Activated CD4-positive, alpha-beta T cell treated with anti-CD3 and anti-CD28 coated beads, Interleukin-2, amount 50 U/mL, for 16 hours (primary cell): ENCODE results near the gene SERPINE1.
"Not testable (repeated sequence)": the region's sequence is repeated elsewhere in the genome, so short reads cannot be mapped to it uniquely, and the experiment has no call there.

ENCODE experiments used
- DNase-seq: peaks from one replicate; pipeline ENCODE4 v3.0.0-alpha.2; 2020

SERPINE1 gene

DNA sequence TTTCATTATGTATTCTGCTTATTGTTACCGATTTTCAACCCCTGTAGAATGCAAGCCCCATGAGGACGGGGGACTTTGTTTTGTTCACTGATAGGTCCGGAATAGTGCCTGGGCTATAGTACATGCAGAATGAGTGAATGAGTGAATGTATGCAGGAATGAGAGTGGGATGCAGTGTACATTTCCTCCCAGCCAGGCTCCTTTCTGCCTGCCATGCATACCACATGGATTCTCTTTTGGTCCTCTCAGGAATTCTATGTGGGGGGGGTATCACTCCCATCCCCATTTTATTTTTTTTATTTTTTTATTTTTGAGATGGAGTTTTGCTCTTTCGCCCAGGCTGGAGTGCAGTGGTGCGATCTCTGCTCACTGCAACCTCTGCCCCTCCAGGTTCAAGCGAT lies 24.9 kb upstream of the SERPINE1 start:
- DNase-seq: no peak

DNA sequence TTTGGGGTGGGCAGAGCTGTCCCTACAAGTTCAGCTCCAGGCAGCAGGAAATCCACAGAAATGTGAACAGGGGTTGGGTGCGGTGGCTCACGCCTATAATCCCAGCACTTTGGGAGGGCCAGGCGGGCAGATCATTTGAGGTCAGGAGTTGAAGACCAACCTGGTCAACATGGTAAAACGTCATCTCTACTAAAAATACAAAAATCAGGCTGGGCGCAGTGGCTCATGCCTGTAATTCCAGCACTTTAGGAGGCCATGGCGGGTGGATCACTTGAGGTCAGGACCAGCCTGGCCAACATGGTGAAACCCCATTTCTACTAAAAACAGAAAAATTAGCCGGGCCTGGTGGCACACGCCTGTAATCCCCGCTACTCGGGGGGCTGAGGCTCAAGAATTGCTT lies 23.2 kb upstream of the SERPINE1 start:
- not testable (repeated sequence) for DNase-seq

DNA sequence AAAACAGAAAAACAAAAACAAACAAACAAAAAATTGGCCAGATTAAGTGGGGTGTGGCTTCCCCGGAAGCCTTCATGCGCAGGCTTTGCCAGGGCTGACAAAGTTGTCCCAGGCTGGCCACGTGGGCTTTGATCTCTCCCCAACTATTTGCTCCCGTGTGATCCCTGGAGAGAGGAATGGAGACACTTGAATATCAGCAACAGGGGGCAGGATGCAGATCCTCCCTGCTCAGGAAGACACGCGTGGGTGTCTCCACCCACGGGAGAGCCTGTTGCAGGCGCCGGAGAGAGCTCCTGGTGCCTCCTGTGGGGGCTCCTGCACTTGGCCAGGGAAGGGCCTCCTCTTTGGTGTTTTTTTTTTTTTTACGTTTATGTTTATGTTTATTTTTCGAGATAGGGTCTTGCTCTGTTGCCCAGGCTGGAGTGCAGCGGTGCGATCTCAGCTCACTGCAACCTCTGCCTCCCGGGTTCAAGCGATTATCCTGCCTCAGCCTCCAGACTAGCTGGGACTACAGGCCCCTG lies 22.7 kb upstream of the SERPINE1 start:
- DNase-seq: no peak

DNA sequence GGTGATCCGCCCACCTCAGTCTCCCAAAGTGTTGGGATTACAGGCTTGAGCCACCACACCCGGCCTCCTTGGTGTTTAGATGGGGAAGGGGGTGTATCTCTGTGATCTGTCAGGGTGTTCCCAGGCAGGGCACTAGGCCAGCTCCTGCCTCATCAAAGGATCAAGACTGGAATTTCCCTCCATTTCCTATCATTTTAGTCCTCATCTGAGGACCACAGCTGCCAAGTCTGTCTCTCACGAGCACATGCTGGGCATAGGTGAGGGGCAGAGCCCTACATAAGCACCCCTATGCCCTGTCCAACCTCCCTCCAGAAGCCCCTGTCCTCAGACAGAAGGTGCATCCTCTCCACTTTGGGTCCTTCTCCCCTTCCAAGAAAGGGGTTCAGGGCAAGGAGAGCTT lies 22.1 kb upstream of the SERPINE1 start:
- DNase-seq: no peak

DNA sequence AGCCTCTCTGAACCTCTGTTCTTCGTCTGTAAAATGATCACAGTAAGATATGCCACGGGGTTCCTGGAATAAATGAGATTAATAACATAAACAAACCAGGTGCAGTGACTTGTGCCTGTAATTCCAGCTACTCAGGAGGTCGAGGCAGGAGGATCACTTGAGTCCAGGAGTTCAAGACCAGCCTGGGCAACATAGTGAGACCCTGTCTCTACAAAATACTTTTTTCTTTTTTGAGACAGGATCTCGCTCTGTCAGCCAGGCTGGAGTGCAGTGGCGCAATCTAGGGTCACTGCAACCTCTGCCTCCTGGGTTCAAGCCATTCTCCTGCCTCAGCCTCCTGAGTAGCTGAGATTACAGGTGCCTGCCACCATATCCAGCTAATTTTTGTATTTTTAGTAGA lies 21.7 kb upstream of the SERPINE1 start:
- DNase-seq: not testable (repeated sequence)

DNA sequence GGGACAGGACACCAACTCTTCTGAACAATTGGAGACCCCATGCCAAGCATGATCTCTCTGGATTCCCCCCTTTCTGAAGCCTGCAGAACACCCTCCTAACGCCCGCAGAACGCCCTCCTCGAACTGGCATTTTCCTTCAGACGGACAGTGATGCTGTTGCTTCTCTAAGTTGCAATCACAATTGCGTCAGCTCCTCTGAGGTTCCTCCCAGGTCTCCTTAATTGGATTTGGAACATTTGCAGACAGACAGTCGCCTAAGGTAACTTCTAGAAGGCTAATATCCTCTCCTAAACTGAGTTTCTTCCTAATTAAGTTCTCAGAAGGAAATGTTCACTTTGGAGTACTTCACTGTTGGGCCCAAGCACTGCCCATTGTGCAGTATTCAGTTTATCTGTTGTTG lies 20.5 kb upstream of the SERPINE1 start:
- DNase-seq: no peak

DNA sequence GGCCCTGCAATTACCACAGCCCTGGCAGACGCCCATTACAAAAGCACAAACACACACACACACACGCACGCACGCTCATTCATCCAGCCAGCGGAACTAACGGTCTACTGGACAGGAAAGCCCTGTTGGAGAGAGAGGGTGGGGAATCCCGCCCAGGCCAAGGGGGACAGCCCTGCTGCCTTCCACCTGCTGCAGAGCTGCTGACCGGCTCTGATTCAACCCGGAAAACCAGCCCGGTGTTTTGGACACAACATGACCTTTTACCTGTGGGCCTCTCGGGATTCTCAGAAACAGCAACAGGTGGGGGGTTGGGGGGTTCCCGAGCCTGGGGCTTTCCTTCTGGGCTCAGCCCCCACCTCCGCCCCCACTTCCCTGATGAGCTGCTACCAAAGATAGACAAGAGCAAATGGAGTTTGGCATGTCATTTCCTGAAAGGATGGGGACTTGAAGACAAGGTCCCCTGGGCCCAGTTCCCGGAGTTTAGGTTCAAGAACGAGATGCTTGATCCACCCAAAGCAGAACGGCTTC lies 18.5 kb upstream of the SERPINE1 start:
- DNase-seq: no peak

DNA sequence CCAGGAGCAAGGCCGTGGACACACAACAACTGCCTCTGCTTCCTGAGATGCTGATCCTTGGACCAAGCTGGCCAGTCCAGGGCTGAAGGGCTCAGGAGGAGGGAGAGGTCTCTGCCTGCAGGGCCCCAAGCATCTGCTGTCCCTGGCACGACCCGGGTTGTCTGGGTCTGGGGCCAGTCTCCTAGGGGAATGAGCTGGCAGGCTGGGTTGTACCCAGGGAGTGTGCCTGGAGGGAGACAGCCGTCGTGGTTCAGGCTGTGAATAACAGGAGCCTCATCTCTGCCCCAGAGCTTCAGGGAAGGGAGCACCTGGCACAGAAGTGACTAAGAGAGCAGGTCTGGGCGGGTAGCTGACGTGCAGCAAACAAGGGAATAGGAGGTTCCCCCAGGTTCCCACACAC lies 17.9 kb upstream of the SERPINE1 start:
- no peak for DNase-seq

DNA sequence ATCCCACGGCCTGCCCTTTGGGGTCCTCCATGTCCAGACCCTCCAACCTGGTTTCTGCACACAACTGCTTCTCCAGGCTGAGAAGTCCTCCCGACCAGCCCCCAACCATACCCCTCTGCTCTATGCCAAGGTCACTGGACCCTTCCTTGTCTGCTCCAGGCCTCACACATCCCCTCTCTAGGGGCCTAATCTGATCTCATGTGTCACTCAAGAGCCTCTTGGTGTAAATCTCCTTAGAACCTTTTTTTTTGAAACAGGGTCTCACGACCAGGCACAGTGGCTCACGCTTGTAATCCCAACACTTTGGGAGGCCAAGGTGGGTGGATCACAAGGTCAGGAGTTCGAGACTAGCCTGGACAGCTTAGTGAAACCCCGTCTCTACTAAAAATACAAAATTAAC lies 17.5 kb upstream of the SERPINE1 start:
- DNase-seq: no peak

DNA sequence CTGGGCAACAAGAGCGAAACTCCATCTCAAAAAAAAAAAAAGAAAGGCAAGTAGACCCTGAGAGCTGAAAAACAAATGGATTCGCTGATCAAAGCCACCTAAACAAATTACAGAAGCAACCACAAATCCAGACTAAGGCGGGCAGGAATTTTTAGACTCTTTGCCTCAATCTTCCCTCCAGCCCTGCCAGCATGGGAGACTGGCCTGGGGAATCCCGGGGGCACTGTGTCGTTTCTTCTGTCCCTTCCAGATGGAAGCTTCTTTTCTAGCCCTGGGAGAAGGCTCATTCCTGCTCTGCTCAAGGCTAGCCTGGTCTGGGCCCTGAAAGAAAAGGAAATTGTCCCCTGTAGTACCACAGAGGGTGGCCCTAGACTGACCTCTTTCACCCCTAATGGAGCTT lies 15.6 kb upstream of the SERPINE1 start:
- no peak for DNase-seq

DNA sequence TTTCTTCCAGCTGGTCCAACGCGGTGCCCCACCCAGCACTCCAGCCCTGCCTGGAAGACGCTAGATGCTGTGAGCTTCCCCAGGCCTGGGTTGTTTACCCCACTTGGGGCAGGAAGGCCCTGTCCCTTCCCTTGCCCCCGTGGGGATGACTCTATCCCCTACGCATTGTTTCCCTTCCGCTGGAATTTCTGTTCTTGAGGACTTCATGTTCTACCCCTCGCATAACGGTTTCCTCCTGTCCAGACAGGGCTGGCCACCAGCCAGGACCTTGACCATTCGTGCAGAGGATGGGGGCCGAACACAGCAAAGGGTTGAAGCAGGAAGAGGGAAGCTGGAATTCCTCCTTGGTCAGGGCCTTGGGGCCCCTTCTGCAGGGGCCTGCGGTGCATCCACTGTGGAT lies 14.7 kb upstream of the SERPINE1 start:
- no peak for DNase-seq

DNA sequence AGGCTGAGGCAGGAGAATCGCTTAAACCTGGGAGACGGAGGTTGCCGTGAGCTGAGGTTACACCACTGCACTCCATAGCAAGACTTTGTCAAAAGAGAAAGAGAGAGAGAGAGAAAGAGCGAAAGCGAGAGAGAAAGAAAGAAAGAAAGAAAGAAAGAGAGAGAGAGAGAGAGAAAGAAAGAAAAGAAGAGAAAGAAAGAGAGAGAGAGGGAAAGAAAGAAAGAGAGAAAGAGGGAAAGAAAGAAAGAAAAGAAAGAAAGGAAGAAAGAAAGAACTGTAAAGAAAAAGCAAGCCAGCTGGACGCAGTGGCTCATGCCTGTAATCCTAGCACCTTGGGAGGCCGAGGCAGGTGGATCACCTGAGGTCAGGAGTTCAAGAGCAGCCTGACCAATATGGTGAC lies 13.8 kb upstream of the SERPINE1 start:
- DNase-seq: not testable (repeated sequence)

DNA sequence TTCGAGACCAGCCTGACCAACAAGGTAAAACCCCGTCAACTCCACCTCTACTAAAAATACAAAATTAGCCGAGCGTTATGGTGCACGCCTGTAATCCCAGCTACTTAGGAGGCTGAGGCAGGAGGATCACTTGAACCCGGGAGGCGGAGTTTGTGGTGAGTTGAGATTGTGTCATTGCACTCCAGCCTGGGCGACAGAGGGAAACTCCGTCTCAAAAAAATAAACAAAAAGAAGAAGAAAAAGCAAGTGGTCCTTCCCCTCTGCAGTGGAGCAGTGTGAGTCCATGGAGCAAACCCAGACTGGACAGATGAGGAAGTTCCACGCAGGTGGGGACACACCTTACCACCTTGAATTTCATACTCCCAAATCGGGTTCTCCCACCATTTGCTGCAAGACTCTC lies 13.1 kb upstream of the SERPINE1 start:
- DNase-seq: no peak

DNA sequence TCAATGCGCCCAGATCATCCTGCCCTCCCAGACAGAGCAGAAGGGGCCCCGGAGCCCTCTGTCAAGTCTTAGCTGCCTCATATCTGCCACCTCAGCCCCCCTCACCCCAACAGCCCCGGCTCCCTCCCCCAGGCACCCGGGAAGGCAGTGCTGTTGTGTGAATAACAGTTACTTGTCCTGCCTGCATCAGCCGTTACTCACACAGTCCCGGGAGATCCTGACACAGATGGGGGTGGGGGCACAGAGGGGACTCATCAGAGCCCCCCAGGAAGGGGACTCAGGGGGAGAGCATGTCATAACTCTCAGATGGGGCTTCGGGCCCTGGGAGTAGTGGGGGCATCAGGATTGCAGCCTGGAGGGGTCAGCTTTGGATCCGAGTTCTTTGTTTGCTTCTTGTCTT lies 12.4 kb upstream of the SERPINE1 start:
- DNase-seq: no peak

DNA sequence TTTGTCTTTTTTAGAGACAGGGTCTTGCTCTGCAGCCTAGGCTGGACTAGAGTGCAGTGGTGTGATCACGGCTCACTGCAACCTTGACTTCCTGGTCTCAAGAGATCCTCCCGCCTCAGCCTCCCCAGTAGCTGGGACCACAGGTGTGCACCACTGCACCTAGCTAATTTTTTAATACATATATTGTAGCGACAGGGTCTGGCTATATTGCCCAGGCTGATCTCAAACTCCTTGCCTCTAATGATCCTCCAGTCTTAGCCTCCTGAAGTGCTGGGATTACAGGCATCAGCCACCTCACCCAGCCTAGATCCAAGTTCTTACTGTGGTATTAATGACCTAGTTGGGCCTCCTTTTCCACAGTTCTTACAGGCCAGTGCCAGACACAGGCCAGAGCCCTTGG lies 11.7 kb upstream of the SERPINE1 start:
- DNase-seq: no peak

DNA sequence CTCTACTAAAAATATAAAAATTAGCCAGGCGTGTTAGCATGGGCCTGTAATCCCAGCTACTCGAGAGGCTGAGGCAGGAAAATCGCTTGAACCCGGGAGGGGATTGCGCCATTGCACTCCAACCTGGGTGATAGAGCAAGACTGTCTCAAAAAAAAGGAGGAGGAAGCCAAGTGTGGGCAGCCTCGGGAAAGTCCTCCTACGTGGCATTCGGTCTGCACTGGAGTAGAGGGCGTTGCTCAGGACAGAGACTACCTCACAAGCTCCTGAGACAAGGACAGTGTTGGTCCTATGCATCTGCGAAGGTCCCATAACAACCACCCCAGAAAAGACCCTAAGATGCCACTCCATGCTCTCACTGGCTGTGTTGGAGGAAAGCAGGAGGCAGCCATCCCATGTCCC lies 10.0 kb upstream of the SERPINE1 start:
- no peak for DNase-seq

DNA sequence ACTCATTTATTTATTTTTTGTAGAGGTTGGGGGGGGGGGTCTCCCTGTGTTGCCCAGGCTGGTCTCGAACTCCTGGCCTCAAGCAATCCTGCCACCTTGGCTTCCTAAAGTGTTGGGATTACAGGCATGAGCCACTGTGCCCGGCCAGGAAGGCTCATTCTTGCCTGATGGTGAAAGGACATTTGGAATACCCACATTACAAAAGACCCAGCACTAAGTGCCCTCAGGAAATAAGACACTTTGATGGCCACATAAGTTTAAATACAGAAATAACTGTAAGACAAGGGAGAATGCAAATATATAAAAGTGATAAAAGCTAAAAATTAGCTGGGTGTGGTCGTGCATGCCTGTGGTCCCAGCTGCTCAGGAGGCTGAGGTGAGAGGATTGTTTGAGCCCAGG lies 8.0 kb upstream of the SERPINE1 start:
- DNase-seq: no peak

DNA sequence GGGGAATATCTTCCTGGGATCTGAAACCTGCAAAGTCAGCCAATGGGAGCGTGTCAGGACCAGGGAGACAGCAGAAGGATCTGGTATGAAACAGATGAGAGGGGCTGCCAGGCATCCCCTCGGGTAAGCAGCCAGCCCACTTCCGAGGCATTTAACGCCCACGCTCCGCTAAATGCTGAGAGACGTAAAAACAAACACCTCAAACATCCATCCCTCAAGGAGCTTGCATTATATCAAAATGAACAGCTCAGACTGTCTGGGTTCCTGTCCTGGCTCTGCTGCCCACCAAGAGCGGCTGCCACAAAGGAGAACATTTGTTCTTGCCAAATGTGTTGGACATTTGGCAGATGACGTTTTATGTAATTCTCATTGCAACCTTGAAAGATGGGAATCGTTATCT lies 7.0 kb upstream of the SERPINE1 start:
- no peak for DNase-seq

DNA sequence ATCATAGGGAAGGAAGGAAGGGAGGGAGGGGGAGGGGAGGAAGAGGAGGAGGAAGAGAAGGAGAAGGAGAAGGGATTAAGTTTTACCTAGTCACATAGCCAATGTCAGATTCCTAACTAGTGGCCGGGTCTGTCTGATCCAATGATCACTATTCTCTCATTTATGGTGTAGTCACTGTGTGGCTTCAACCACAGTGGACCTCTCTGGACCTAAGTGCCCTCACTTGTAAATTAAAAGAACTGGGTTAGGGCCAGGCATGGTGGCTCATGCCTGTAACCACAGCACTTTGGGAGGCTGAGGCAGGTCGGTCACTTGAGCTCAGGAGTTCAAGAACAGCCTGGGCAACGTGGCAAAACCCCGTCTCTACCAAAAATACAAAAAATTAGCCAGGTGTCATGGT lies 6.6 kb upstream of the SERPINE1 start:
- DNase-seq: no peak

DNA sequence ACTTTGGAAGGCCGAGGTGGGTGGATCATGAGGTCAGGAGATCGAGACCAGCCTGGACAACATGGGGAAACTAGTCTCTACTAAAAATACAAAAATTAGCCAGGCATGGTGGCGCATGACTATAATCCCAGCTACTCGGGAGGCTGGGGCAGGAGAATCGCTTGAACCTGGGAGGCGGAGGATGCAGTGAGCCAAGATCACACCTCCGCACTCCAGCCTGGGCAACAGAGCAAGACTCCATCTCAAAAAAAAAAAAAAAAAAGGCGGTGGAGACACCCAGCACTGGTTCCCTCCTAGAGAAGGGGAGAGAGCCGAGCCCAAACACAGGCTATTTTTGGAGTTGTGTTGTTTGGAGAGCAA lies 5.3 kb upstream of the SERPINE1 start:
- not testable (repeated sequence) for DNase-seq

DNA sequence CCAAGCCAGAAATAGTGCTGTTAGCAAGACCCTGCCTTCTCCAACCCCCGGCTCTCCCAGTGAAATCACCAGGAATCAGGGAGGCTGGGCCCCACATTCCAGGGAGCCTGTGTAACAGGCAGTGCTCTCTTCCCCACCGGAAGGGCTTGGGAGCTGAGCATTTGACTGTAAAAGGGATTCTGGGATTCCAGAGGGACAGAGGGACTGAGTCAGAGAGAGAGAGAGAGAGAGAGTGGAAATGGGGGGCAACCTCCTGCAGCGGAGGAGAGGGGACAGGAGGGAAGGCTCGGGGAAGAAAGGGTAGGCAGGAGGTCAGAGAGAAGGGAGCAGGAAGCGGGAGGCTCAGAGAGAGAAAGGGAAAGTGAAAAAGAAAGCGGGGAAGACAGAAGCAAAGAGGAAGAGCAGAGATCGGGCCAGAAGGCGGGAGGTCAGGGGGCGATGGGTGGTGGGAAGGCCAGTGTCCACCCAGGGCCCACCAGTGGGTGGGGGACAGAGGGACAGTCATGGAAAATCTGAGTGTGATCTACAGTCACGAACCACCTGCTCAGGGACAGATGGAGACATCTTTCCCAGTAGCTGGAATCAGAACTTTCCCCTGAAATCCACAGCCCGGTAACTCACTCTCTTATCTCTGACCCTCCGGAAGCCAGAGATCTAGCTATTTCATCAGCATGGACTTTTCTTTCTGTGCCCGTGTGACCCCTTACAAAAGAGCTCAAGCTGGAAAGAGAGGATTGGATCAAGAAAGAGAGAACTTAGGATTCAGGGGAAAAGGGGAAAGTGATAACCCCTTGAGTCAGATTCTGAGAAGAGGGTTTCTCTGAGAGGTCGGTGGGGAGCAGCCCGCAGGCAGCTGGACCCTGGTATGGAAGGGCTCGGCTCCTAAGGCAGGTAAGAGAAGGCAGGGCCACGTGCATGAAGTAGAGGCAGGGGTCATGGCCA lies 4.6 kb upstream of the SERPINE1 start:
- DNase-seq: no peak

DNA sequence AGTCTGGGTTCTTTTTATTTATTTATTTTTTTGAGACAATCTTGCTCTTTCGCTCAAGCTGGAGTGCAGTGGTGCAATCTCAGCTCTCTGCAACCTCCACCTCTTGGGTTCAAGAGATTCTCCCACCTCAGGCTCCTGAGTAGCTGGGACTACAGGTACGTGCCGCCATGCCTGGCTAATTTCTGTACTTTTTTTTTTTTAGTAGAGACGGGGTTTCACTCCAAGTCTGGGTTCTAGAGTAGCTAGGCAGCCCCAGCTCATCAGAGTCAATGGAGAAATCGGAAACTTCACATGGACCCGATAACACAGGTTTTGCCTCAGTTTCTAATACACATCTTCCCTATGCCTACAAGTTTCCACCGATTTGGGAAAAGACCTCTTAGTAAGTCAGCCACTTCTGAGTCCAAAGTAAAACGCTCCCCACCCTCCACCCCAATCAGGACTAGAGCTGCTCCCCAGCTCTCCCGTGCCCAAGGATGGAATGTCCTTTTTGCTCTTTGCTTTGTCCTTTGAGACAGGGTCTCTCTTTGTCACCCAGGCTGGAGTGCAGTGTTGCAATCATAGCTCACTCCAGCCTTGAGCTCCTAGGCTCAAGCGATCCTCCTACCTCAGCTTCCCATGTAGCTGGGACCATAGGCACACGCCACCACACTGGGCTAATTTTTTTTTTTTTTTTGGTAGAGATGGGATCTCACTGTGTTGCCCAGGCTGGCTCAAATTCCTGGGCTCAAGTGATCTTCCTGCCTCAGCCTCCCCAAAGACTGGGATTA lies 3.8 kb upstream of the SERPINE1 start:
- no peak for DNase-seq

DNA sequence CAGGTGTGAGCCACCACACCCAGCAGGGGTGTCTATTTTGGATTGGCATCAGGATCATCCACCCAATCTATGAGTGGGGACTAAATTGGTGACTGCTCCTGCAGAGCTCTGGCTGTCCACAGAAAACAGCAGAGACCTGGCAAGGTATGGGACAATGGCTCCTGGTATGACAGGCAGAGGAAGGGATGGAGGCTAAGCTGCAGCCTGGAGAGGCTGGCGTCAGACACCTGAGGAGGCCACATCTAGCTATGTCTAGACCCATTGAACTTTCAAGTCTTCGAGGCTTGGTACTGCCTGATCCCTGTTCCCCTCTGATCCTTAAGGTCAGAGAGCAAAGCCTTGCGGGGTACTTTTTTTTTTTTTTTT lies 3.2 kb upstream of the SERPINE1 start:
- no peak for DNase-seq
